Measurements from ENCODE around the gene DYTN.
"Not testable (repeated sequence)": the region's sequence is repeated elsewhere in the genome, so short reads cannot be mapped to it uniquely, and the experiment has no call there.

GRCh38 chr2:206715183-206715582 is 3.0 kb downstream of the DYTN start:
- not testable (repeated sequence) for TF ChIP-seq CTCF, POLR2A, POLR2AphosphoS5 (IDR thresholded peaks at IDR 0.05)
